COLO829 (cell line): ENCODE results near the gene OSMR.
"Not testable (repeated sequence)": the region's sequence is repeated elsewhere in the genome, so short reads cannot be mapped to it uniquely, and the experiment has no call there.

Source experiments
- DNase-seq: peaks from one replicate; pipeline ENCODE4 v3.0.0; 2012; ENCODE audit warnings: low spot score

OSMR gene

DNA sequence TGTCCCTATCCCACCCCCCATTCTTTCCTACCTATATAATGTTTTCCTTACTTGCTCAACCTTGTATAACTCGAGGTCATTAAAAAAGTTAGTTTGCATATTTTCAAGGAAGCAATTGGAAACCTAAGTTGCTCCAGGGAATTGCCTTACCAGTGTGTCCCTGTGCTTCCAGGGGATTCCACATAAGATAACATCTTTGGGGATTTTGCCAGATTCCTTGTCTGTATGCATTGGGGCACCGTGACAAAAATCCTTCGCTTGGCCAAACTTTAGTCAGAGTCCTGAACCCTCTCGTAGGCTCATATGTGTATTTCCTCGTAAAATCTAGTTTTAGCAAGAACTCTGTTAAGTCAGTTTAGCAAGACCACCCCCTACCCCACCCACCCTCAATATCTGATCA lies 14.7 kb upstream of the OSMR start:
- DNase-seq, result no peak

DNA sequence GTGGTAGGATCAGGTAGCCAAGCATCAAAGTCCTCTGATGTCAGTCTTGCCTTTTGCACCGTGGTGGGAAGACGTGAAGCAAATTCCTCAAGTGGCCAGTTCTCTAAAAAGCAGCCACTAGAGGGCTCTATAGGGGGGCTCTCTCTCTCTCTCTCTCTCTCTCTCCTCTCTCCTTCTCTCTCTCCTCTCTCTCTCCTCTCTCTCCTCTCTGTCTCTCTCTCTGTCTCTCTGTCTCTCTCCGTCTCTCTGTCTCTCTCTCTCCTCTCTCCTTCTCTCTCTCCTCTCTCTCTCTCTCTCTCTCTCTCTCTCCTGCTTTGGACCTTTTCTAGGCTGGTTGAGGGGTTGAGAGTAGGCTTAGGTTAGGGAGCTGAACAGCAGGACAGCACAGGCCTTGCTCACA lies 13.9 kb upstream of the OSMR start:
- no peak for DNase-seq

DNA sequence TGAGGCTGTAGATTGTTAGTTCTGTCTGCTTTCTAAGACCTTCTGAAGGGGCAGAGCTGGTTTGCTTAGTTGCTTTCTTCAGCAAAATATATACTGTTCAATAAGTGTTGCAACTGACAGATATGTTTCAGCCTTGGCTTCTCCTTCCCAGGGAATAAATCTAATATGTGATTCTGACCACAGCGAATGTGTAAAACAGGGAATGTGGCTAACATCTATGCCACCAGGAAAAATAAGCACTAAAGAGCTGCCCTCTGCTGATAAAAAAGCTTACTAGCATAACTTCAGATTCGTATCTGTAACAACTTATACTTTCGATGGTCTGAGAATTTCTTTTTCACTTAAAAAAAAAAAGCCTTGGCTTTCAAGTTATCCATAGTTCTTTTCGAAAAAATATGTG lies 13.0 kb upstream of the OSMR start:
- DNase-seq, result no peak

DNA sequence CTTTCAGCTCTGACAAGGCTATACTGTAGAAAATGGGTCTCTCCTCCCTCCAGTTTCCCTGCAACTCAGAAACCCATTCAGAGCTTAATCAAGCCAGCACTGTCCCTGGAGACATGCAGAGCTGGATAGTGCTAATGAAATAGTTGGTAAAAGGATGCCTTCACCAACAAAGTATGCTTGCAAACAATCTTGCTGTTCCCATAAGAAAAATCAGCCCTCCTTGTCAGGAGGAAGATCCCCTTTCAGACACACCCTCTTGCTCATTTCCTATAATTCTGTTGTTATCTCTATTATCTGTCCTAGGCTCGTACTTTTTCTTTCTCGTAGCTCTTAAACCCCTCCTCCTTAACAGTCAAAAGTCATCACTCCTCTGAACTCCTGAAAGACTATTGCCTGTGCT lies 9.9 kb upstream of the OSMR start:
- DNase-seq, result no peak

DNA sequence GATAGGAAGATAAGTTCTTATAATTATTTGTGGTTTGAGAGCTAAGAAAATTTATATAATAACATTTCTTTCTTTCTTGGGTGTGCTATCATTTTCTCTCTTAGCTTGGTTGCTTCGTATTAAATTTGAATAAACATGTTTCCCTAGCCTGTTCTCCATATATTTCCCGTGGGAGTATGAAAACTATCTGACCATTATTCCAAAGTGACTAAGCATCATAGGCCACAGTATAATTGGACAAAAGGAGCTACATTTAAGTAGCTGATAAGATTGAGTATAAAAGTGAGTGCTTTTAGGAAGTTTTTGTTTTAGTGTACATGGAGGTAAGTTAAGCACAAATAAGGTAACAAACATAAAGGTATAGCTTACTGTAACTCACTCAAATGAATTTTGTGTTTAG lies 8.4 kb upstream of the OSMR start:
- peak; percentile 10 for DNase-seq

DNA sequence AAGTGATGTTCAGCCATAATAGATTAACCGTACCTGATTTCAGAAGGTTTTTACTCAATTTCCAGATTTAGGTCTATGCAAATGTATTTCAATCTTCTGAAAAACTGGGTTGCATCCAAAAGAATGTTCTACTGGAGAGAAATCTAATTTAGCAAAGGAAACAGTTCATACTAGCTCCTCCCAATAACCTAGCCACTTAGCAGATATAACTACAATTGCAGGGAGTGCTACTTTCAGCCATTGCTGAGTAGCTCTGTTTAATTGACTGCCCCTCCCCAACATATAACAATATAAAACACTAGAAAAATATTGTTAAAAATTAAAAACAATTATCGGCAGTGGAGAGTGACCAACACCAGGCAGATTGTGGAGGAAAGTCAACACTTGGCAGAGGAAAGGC lies 7.9 kb upstream of the OSMR start:
- no peak for DNase-seq

DNA sequence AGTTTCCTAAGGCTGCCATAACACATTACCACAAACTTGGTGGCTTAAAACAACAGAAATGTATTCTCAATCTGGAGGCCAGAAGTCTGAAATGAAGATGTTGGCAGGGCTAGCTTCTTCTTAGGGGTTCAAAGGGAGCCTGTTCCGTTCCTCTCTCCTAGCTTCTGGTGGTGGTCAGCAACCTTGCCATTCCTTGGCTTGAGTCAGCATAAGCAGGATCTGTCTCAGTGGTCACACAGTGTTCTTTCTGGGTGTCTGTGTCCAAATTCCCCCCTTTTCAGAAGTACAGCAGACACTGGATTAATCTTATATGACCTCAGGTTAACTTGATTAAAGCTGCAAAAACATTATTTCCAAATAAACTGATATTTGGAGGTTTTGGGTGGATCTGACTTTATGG lies 2.1 kb upstream of the OSMR start:
- no peak for DNase-seq

DNA sequence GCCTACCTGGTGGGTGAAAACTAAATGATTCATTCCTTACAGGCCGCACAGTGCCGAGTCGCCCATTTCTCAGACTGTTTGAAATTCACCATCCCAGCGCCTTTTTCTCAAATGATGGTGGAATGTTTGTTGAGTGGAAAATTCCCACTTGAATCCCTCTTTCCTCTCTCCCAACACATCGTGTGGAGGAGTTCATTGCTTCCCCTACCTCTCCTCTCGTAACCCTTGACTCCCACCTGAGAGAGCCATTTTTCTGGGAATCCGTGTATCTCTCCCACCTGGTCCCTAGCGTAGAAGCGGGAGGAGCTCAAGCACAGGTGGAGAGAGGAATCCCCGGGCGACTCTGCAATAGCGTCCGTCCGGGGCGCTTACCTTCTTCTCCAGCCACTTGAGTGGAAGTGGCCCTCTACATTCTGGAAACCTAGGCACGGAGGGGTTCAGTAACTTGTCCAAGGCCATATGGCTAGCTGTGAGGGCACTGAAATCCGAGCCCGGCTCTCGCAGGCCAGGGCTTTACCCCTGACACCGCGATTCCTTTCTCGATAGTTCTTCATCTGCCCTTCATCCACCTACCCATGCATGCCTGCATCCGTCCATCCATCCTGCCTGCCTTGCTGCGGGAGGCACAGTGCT lies 683 bp downstream of the OSMR start:
- no peak for DNase-seq

DNA sequence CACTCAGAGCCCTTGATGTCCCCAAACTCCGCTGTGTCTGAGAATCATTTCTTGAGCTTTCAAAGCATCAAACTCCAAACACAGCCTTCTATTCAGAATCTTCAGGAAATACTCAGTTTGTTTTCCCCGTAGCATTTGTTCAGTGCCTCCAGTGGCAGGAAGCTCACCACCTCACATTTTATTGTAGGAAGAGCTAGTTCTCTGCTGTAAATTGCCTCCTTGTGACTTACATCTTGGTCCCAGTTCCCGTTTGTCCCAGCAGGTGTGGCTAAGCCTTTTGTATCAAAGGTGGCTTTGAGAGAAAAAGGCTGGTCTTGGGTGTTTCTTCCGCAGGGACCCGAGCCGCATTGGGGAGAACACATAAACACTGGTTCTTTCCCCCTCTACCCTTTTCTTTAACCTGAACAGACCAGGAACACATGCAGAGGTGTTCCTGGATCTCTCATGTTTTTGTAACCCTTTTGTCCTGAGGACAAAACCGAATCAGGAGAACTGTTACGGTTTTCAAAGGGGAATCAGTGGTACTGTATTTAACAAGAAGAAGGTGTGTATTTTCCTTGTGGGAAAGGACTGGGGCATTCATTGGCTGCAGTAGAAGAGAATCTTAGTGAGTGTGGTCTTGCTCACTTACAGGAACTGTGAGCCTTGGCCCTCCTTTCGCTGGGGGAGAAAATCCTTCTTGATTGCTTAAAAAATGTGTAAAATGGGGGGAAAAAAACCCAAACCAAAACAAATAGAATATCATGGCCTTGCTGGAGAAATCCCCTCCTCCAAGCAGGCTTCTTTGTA lies 1.9 kb downstream of the OSMR start:
- DNase-seq, result no peak

DNA sequence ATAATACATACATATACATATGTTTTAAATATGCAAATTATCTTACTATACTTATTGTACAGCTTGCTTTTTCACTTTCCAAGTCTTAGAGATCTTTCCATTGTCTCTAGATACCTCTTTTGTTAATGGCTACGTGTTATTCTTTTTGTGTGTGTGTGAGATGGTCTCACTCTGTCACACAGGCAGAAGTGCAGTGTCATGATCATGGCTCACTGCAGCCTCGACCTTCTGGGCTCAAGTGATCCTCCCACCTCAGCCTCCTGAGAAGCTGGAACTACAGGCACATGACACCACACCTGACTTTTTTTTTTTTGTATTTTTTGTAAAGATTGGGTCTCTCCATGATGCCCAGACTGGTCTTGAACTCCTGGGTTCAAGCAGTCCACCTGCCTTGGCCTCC lies 2.8 kb downstream of the OSMR start:
- no peak for DNase-seq

DNA sequence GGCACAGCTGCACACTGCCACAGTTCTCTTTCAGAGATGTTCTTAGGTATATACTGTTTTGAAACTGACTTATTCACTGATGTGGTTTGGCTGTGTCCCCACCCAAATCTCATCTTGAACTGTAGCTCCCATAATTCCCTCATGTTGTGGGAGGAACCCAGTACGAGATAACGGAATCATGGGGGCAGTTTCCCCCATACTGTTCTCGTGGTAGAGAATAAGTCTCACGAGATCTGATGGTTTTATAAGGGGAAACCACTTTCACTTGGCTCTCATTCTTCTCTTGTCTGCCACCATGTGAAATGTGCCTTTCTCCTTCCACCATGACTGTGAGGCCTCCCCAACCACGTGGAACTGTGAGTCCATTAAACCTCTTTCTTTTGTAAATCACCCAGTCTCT lies 5.8 kb downstream of the OSMR start:
- DNase-seq, result not testable (repeated sequence)

DNA sequence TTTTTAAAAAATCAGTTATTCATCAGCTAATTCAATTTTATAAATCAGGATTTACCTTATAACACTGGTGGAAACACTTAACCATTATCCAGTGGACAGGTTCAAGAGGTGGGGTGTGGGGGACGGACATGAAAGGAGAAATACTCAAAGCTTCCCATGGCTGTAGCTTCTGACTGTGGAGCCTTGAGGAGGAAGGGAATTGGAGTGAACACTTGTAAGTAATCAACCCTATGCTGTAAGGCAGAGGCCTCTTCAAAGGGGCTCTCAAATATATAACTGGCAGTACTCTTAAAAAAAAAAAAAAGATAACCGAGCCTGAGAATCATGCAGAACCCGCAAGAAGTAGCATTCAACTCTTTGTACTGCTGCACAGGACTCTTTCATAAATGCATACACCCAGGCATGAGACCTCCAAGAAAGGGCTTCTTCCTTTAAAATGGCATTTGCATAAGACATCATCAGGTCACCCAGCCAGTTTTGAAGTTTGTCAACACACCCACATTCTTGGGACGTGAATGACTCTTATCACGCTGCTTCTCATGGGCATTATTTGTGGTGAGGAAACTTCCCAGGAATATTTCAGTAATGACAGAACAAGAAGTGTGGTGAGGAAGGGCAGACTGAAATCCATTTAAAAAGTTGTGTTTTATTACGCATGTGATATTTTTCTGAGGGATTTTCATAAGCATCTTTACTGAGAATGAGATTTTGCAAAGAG lies 8.1 kb downstream of the OSMR start:
- no peak for DNase-seq

DNA sequence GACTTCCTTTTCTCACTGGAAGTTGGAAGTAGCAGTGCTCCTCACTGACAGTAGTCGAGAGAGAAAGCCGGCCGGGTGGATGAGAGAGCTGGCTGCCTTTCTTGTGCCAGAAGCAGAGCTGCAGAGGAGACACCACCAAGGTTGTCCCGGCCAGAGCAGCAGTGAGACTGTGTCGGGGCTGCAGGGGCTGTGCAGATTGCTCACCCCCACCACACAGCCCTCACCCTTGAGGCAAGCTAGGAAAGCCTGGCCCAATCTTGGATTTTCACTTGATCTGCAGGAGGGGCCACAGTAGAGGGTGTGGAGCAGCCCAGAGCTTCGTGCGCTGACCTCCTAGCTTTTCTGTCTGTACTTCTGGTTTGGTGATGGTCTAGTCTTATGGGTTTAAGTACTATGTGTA lies 9.1 kb downstream of the OSMR start:
- DNase-seq, result no peak

DNA sequence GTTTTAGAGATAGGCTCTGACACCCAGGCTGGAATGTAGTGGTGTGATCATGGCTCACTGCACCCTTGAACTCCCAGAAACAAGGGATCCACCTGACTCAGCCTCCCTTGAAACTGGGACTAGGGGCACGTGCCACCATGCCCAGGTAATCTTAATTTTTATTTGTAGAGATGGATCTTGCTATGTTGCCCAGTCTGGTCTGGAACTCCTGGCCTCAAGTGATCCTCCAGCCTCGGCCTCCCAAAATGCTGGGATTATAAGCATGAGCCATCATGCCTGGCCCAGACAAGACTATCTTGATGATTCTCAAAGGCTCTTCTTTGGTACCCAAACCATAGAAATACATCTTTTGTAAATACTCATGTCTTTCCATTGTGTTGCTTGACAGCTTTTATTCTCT lies 10.8 kb downstream of the OSMR start:
- no peak for DNase-seq

DNA sequence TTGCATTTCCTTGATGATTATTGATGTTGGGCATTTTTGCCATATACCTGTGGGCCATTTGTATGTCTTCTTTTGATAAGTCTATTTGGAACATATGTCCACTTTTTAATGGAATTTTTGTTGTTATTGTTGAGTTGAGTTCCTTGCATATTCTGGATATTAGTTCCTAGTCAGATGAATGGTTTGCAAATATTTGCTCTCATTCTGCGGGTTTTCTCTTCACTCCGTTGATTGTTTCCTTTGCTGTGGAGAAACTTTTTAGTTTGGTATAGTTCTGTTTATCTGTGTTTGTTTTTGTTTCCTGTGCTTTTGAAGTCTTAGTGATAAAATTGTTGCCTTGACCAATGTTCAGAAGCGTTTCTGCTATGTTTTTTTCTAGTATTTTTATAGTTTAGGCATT lies 13.0 kb downstream of the OSMR start:
- DNase-seq, result no peak

DNA sequence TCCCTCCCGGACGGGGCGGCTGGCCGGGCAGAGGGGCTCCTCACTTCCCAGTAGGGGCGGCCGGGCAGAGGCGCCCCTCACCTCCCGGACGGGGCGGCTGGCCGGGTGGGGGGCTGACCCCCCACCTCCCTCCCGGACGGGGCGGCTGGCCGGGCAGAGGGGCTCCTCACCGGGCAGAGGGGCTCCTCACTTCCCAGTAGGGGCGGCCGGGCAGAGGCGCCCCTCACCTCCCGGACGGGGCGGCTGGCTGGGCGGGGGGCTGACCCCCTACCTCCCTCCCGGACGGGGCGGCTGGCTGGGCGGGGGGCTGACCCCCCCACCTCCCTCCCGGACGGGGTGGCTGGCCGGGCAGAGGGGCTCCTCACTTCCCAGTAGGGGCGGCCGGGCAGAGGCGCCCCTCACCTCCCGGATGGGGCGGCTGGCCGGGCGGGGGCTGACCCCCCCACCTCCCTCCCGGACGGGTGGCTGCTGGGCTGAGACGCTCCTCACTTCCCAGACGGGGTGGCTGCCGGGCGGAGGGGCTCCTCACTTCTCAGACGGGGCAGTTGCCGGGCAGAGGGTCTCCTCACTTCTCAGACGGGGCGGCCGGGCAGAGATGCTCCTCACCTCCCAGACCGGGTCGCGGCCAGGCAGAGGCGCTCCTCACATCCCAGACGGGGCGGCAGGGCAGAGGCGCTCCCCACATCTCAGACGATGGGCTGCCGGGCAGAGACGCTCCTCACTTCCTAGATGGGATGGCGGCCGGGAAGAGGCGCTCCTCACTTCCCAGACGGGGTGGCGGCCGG lies 16.4 kb downstream of the OSMR start:
- not testable (repeated sequence) for DNase-seq

DNA sequence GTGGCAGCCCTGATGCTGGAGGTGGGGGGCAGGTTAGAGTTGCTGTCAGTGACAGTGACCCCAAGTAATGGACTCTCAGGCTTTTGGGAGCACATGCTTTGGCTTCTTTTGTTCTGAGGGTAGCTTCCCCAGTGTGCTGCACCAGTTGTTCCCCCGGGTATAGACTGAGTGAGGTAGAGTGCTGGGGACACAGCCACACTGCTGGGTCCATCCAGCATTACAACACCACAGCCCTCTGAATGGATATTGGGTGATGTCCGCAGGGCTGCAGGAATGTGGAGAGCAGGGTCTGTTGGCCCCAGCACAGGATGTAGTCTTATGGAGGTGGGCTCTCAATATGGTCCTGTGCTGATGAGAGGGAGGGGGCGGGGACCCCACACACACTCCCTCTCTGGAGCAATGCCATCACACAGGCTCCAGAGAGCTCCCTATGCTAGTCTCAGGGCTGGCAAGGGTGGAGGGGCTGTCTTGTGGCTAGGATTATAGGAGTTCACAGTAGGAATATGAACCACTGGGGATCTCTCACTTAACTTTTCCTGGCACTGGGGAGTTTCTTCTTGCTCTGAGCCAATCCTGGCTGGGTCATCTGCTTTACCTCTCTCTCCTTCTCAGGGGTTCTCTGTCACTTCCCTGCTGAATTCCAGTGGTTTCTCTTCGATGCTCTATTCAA lies 20.7 kb downstream of the OSMR start:
- no peak for DNase-seq

DNA sequence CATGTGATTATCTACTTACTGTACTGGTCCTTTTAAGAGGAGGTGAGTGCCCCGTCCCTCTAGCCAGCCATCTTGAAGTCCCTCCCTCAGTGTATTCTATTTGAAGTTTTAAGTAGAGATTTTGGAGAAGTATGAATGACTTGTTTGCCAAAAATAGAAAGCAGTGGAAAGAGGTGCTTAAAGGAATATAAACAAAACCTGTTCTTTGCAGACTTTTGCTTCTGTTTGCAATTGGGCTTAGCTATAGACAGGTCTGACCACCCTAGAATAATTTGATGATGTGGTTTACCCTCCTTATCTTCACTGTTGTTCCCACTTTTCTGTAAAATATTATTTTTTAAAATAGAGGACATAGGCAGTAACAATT lies 21.2 kb downstream of the OSMR start:
- no peak for DNase-seq

DNA sequence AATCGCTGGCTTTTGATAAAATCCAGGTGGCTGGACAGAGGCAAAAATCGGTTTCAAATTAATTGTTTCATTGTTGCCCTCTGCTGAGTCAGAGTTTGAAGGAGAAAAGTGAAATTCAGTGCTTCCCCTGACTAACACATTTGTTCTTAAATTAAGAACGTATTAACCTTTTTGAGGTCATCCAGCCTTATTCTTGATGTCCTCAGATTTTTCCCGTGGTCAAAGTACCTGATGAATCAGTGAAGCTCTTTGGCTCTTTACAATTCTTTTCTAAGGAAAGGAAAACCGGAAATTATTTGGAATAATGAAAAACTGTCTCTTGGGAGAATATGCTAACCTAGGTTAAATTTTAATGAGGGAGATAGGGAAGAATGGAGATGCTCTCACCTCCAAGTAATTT lies 21.6 kb downstream of the OSMR start:
- no peak for DNase-seq

DNA sequence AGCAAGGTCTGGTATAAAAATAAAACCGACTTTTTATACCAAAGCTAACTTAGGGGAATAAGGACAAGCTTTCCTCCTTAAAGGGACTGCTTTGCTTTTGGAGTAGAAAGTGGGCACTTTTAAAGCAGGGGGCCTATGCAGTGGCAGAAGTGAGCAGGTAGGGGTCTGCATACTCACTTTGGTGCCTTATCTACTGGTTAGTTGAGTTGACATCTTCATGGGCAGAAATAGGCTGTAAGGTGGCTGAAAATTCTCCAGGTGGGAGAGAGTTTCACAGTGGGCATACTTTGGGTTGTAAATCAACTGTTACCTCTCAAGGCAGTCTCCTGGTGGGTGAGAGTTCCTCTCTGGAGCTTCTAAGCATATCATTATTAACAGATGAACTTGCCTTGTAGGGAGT lies 24.8 kb downstream of the OSMR start:
- DNase-seq, result no peak

DNA sequence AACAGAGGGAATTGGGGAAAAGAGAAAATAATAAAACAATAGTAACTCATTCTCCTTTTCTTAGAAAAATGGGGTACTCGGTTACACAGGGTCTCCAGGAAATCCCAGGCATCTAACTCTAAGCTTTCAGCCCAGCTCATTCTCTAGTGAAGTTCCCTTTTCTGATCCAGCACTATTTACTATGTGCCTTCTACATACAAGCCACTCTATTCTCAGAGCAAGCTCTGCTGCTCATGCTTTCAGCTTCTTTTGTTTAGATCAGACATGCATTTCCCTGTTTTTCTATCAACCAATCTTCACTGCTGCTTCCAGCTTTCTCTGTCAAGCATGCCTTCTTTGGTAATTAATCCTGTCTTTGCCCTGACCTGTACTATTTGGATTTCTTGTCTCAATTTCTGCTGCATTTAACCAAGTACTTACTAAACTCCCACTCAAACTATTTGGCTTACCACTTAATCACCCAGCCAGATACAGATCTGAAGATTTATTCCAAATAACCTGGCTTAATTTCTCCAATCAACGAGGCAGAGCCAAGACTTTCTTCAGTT lies 25.3 kb downstream of the OSMR start:
- DNase-seq, result no peak
